Keratinocyte (primary cell): ENCODE results near the gene IPO11. TPM values are rescaled to one million over a fixed set of nuclear protein-coding genes. Genes with fewer than 3 reads are reported as not detected.

Experiments
- DNase-seq: peaks from one replicate; pipeline ENCODE4 v3.0.0-alpha.2; 2011; ENCODE audit warnings: low read depth, missing footprints, low spot score
- FAIRE-seq: peaks from 2 replicates; lab custom pipeline; 2011; peaks lifted over from hg19 to GRCh38; lab: Jason Lieb, UNC
- H2AFZ ChIP-seq: 2 replicates; pipeline ENCODE4 v1.6.0; 2012; ENCODE audit warnings: low read length, control low read depth, inconsistent platforms; ENCODE audit not compliant: control insufficient read depth
- H3K27ac ChIP-seq: 2 replicates; pipeline ENCODE4 v1.5.1; 2011; ENCODE audit warnings: low read length; ENCODE audit not compliant: control insufficient read depth, insufficient read depth
- H3K27me3 ChIP-seq: 3 replicates; pipeline ENCODE4 v1.6.0; 2011; ENCODE audit warnings: low read length; ENCODE audit not compliant: control insufficient read depth, insufficient read depth; ENCODE audit errors: extremely low read depth
- H3K36me3 ChIP-seq, 2 experiments: 2 replicates in 1 of 2; 3 replicates in 1 of 2; pipeline ENCODE4 v1.5.1; 2011; ENCODE audit warnings: low read length in 2 of 2, mild to moderate bottlenecking in 1 of 2; ENCODE audit not compliant: control insufficient read depth in 2 of 2, insufficient read depth in 2 of 2; ENCODE audit errors: extremely low read depth in 1 of 2
- H3K4me1 ChIP-seq: 3 replicates; pipeline ENCODE4 v1.5.1; 2011; ENCODE audit warnings: low read length; ENCODE audit not compliant: control insufficient read depth, insufficient read depth; ENCODE audit errors: extremely low read depth
- H3K4me2 ChIP-seq: 3 replicates; pipeline ENCODE4 v1.6.0; 2011; ENCODE audit warnings: low read depth, low read length; ENCODE audit not compliant: control insufficient read depth, insufficient read depth; ENCODE audit errors: extremely low read depth
- H3K4me3 ChIP-seq, 3 experiments: fragments of 200-600 bp in 1 of 3; sonication (generic) in 1 of 3; 2 replicates in 2 of 3; 3 replicates in 1 of 3; pipeline ENCODE4 v1.5.1; 2011 to 2016; ENCODE audit warnings: low read length in 3 of 3, mild to moderate bottlenecking in 3 of 3, control low read depth in 2 of 3, inconsistent platforms in 1 of 3, low read depth in 1 of 3, mixed read lengths in 1 of 3, mixed run types in 1 of 3, moderate library complexity in 1 of 3; ENCODE audit not compliant: control insufficient read depth in 2 of 3, insufficient read depth in 2 of 3; ENCODE audit errors: extremely low read depth in 1 of 3
- H3K79me2 ChIP-seq: 2 replicates; pipeline ENCODE4 v1.6.0; 2012; ENCODE audit warnings: low read length; ENCODE audit not compliant: control insufficient read depth, insufficient read depth
- H3K9ac ChIP-seq: 3 replicates; pipeline ENCODE4 v1.6.0; 2011; ENCODE audit warnings: low read length; ENCODE audit not compliant: control insufficient read depth, insufficient read depth; ENCODE audit errors: extremely low read depth
- H3K9me1 ChIP-seq: 3 replicates; pipeline ENCODE4 v1.6.0; 2011; ENCODE audit warnings: low read length; ENCODE audit not compliant: control insufficient read depth, insufficient read depth; ENCODE audit errors: extremely low read depth
- H3K9me3 ChIP-seq: 2 replicates; pipeline ENCODE4 v1.5.1; 2012; ENCODE audit warnings: low read depth, low read length; ENCODE audit not compliant: control insufficient read depth
- H4K20me1 ChIP-seq: 3 replicates; pipeline ENCODE4 v1.6.0; 2011; ENCODE audit warnings: low read length; ENCODE audit not compliant: control insufficient read depth, insufficient read depth; ENCODE audit errors: extremely low read depth
- CTCF ChIP-seq, 3 experiments: IDR thresholded peaks in 1 of 3; conservative IDR thresholded peaks in 1 of 3; optimal IDR thresholded peaks in 1 of 3; 2 replicates in 2 of 3; 3 replicates in 1 of 3; pipeline versions ENCODE3 to v1.5.1; 2011; ENCODE audit warnings: low read length in 3 of 3, mild to moderate bottlenecking in 3 of 3, moderate library complexity in 2 of 3, control low read depth in 1 of 3, inconsistent platforms in 1 of 3; ENCODE audit not compliant: insufficient read depth in 2 of 3; ENCODE audit errors: extremely low read depth in 1 of 3
- EZH2 ChIP-seq: IDR thresholded peaks from one replicate; pipeline ENCODE4 v1.6.1; 2012; ENCODE audit warnings: inconsistent platforms, mild to moderate bottlenecking, low read length, moderate library complexity
- dilution Hi-C: fragments of 300-500 bp; cut with MboI; formaldehyde crosslinking; loops from one replicate; pipeline ENCODE4 v1.7.0; 2020; ENCODE audit warnings: low sequenced_read_pairs; ENCODE audit not compliant: extremely low pct_ligation_motif_present
- polyA plus RNA-seq, 5 experiments: library from polyadenylated mRNA; depleted of rRNA in 3 of 5; stranded (reverse) in 3 of 5; stranded (forward) in 1 of 5; unstranded in 1 of 5; fragments of >200 nt; gene quantifications; 1 replicate in 1 of 5; 2 replicates in 3 of 5; 3 replicates in 1 of 5; pipeline versions ENCODE4 v1.2.1 to v1.2.3, GENCODE V29; 2011 to 2012; ENCODE audit warnings: missing spikeins in 2 of 5, low read depth in 1 of 5, low replicate concordance in 1 of 5

The IPO11 gene
- polyA plus RNA-seq, 1 donor (not counting 4 experiments of a cell fraction or from before 2014, with no cell fraction given) = 34.7 TPM

GRCh38 chr5:62502456-62503101 lies 90.0 kb downstream of the IPO11 start:
- Histone ChIP-seq H3K9ac (no peak overlapping the region), H3K9me3 (no peaks in the 10 kb centered on the region), H3K27ac (no peak overlapping the region), H3K4me1 (no peaks in the 10 kb centered on the region), H3K4me2 (no peak overlapping the region), H3K27me3 (no peaks in the 10 kb centered on the region), H3K79me2 (no peaks in the 10 kb centered on the region), H3K36me3 (peaks cover 0 to 3% of the 10 kb centered on the region in 2 experiments), H4K20me1 (no peaks in the 10 kb centered on the region), H3K4me3 (no peak overlapping the region), H2AFZ (no peak overlapping the region), H3K9me1 (no peaks in the 10 kb centered on the region)
- FAIRE-seq (no peak), DNase-seq (no peak)
- TF ChIP-seq EZH2 (no peak), CTCF (optimal IDR thresholded peaks at IDR 0.05 in 1 of 3, IDR thresholded peaks at IDR 0.05 in 1 of 3, conservative IDR thresholded peaks at IDR 0.05 in 1 of 3; ENCODE audit: extremely low read depth in 1 of 3, insufficient read depth in 2 of 3, low read length in 3 of 3) (no peak)
- dilution Hi-C loops = no loop called here

GRCh38 chr5:62504129-62504528 lies 91.6 kb downstream of the IPO11 start:
- no peak for TF ChIP-seq EZH2
- no peak for TF ChIP-seq CTCF (optimal IDR thresholded peaks at IDR 0.05 in 1 of 3, IDR thresholded peaks at IDR 0.05 in 1 of 3, conservative IDR thresholded peaks at IDR 0.05 in 1 of 3; ENCODE audit: extremely low read depth in 1 of 3, insufficient read depth in 2 of 3, low read length in 3 of 3)
- Histone ChIP-seq H3K36me3 (peaks cover 0 to 3% of the 10 kb centered on the region in 2 experiments), H3K9ac (no peak overlapping the region), H3K9me3 (no peaks in the 10 kb centered on the region), H3K9me1 (no peaks in the 10 kb centered on the region), H2AFZ (no peak overlapping the region), H3K4me3 (no peak overlapping the region), H3K4me2 (no peak overlapping the region), H3K4me1 (no peaks in the 10 kb centered on the region), H3K27me3 (no peaks in the 10 kb centered on the region), H3K27ac (no peak overlapping the region), H4K20me1 (no peaks in the 10 kb centered on the region), H3K79me2 (no peaks in the 10 kb centered on the region)
- dilution Hi-C loops = no loop called here
- FAIRE-seq (no peak), DNase-seq (no peak)
